AG09309 (cell line): ENCODE data around the gene HMGN4.
A peak's percentile ranks its signal among the peaks of the same experiment; 100 is the strongest.

ENCODE experiments used
- DNase-seq: peaks from one replicate; pipeline ENCODE4 v3.0.0-alpha.2; 2010; ENCODE audit warnings: low read depth
- H3K4me3 ChIP-seq: 2 replicates; pipeline ENCODE4 v1.5.1; 2011; ENCODE audit warnings: mild to moderate bottlenecking, low read depth, low read length, moderate library complexity; ENCODE audit not compliant: control insufficient read depth
- TF ChIP-seq, protein P1 (sequence below): IDR thresholded peaks from 2 replicates; pipeline ENCODE4 v1.5.1; 2011; ENCODE audit warnings: mild to moderate bottlenecking, low read depth, low read length, inconsistent platforms; ENCODE audit not compliant: insufficient read depth, control insufficient read depth; ENCODE audit errors: missing control alignments

Gene HMGN4

DNA sequence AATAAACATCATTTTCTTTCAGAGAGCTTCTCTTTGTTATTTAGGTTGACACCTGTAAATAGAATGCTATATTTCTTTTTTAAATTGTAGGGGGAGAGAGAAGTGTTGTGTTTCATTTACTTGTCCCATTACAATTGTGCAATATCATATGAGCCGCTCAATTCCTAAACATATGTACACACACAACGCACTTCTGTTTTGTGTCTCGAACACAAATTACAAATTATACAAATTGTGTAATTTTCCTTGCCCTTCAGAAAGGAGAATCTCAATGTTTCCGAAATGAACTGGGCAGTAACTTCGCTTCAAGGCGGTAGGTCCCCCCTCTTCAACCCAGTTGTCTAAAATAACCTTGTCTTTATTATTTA lies 55.9 kb downstream of the HMGN4 start:
- H3K4me3 ChIP-seq: no peak overlapping the region
- DNase-seq: no peak
- TF ChIP-seq, protein P1, sequence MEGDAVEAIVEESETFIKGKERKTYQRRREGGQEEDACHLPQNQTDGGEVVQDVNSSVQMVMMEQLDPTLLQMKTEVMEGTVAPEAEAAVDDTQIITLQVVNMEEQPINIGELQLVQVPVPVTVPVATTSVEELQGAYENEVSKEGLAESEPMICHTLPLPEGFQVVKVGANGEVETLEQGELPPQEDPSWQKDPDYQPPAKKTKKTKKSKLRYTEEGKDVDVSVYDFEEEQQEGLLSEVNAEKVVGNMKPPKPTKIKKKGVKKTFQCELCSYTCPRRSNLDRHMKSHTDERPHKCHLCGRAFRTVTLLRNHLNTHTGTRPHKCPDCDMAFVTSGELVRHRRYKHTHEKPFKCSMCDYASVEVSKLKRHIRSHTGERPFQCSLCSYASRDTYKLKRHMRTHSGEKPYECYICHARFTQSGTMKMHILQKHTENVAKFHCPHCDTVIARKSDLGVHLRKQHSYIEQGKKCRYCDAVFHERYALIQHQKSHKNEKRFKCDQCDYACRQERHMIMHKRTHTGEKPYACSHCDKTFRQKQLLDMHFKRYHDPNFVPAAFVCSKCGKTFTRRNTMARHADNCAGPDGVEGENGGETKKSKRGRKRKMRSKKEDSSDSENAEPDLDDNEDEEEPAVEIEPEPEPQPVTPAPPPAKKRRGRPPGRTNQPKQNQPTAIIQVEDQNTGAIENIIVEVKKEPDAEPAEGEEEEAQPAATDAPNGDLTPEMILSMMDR: no peak

DNA sequence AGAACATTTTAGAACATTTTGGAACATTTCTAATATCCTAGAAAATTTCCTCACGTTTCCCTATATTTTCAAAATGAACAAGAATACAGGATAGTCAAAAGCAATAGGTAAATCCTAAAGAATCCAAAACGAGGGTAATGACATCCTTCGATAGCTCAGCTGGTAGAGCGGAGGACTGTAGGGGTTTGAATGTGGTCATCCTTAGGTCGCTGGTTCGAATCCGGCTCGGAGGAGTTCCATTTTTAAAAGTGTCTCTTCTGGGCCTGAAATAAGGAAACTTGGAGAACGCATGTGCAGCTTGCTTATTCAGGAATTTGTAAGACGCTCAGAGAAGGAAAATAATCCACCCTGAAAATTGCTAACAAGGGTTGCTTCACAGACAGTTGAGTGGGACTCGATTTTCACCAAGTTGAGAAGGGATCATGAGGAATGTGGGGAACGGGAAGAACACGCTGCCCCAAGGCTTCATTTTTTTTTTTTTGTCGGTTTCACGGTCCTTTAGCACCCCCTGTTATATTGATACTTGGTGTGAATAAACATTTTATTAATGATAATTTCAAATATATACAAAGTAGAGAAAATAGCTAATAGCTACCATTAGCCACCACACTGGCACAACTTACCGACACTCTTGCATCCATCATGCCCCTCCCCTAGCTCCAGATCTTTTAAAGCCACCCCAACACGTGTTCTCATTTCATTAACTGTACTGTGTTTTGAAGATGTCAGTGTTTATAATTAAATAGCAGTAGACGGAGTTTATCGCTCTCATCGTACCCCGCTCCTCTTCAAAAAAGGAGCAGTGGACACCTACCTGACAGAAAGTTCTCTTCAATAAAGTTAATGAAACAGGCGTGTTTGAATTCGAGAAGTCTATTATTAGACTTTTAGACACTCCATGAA lies 56.8 kb downstream of the HMGN4 start:
- DNase-seq: peak; percentile 21
- TF ChIP-seq, protein P1: no peak
- peak overlapping the region; percentile 99; the same call in 1 of the 2 replicates for H3K4me3 ChIP-seq

DNA sequence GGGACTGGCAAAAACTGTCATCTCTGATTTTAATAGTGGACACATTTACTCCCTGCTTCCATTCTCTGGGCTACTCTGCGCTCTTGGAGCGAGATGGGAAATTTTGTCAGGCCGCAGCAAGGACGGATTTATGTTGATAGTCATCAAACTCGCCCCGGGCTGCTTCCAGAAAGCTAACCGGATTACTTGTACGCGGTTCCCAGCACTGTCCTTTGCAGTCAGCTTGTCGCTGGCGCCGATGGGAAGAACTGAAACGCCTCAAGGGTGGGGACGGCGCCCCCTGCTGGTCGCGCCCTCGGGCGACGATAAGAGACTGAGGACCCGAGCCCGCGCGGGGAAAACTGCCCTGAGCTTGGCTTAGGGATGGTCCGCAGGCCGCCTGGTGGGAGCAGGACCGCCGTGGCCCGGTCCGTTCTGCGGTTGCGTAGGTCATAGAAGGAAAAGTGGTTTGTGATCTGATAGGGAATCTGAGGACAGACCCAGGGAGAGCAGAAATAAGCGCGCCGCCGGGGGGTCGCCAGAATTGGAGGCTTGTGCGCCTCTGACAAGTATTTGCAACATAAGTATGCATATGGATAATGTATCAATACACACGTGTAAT lies 57.6 kb downstream of the HMGN4 start:
- peak; percentile 40 for DNase-seq
- TF ChIP-seq, protein P1: peak; percentile 97
- peak overlapping the region; percentile 99 for H3K4me3 ChIP-seq
